A375 (cell line): ENCODE measurements around the gene KRTAP4-16. TPM values are rescaled to one million over a fixed set of nuclear protein-coding genes. Genes with fewer than 3 reads are reported as not detected.

Source experiments
- total RNA-seq: library from RNA; depleted of rRNA; stranded (reverse); fragments of >200 nt; shearing (Covaris generic); gene quantifications from 2 replicates; pipeline ENCODE4 v1.2.3, GENCODE V29; 2014; rRNA removed

KRTAP4-16 gene
- total RNA-seq: not detected in 2 replicates

GRCh38 chr17:41101586-41102259, at the start of gene KRTAP4-16:
Gene KRTAP4-16 (minus strand): TSS chr17:41102209. CDS start chr17:41102209, 0 bp downstream.

GRCh38 chr17:41149652-41149985, 47.6 kb upstream of the KRTAP4-16 start, which contains the start of gene KRTAP4-5:
Gene KRTAP4-5 (minus strand): TSS chr17:41149825. CDS start chr17:41149767, 58 bp downstream.

GRCh38 chr17:41140360-41141131, 38.5 kb upstream of the KRTAP4-16 start, which contains the start of gene KRTAP4-6:
Gene KRTAP4-6 (minus strand): TSS chr17:41140544. CDS start chr17:41140487, 57 bp downstream.

DNA sequence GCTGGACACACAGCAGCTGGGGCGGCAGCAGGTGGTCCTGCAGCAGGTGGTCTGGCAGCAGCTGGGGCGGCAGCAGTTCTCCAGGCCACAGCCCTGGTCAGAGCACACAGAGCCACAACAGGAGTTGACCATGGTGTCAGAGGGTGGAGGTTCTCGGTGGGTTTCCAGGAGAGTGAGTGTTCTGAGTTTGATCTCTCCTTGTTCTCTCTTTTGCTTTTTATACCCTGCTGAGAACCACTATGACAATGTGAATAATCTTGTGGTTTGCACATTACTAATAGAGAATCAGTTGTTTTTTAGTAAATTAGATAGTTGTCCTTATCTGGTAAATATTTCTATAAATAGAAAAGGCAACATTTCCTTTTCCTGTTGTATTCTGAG, 22.0 kb upstream of the KRTAP4-16 start, which contains the start of gene KRTAP4-12:
TSS of gene KRTAP4-12 (minus strand) at position 192 of the 381 bp plus-strand sequence. CDS start at position 132, 60 bp downstream.

GRCh38 chr17:41117846-41118386, 15.9 kb upstream of the KRTAP4-16 start, which contains the start of gene KRTAP4-11:
Gene KRTAP4-11 (minus strand): TSS chr17:41118373. CDS start chr17:41118315, 58 bp downstream.

DNA sequence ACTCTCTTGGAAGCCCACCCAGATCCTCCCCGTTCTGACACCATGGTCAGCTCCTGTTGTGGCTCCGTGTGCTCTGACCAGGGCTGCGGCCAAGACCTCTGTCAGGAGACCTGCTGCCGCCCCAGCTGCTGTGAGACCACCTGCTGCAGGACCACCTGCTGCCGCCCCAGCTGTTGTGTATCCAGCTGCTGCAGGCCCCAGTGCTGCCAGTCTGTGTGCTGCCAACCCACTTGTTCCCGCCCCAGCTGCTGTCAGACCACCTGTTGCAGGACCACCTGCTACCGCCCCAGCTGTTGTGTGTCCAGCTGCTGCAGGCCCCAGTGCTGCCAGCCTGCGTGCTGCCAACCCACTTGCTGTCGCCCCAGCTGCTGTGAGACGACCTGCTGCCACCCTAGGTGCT, 3.3 kb upstream of the KRTAP4-16 start, which contains the start of gene KRTAP4-9:
TSS of gene KRTAP4-9 (plus strand) at position 43 of the 400 bp plus-strand sequence. CDS start at position 43, 0 bp downstream.

GRCh38 chr17:41098042-41098441, 4.0 kb downstream of the KRTAP4-16 start, which contains the start of gene KRTAP4-8:
Gene KRTAP4-8 (minus strand): TSS chr17:41098142. CDS start chr17:41098084, 58 bp downstream.

DNA sequence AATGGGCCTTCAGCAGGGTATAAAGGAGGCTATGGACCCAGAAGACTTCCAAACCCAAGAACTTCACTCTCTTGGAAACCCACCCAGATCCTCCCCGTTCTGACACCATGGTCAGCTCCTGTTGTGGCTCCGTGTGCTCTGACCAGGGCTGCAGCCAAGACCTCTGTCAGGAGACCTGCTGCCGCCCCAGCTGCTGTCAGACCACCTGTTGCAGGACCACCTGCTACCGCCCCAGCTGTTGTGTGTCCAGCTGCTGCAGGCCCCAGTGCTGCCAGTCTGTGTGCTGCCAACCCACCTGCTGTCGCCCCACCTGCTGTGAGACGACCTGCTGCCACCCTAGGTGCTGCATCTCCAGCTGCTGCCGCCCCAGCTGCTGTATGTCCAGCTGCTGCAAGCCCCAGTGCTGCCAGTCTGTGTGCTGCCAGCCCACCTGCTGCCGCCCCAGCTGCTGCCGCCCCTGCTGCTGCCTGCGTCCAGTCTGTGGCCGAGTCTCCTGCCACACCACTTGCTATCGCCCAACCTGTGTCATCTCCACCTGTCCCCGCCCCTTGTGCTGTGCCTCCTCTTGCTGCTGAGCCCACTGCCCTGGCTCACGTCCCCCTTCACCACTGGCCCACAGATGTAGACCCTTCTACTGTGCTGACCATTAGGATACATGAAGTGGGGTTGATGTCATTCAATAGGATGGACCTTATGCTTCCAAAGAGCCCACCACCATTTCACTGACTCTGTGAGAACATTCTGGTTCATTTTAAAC, 17.7 kb downstream of the KRTAP4-16 start, which contains the start of gene KRTAP4-7:
TSS of gene KRTAP4-7 (plus strand) at position 51 of the 757 bp plus-strand sequence. CDS start at position 108, 57 bp downstream.

GRCh38 chr17:41065829-41066624, 36.0 kb downstream of the KRTAP4-16 start, which contains the start of gene KRTAP2-4:
Gene KRTAP2-4 (minus strand): TSS chr17:41065879. CDS start chr17:41065845, 34 bp downstream.

GRCh38 chr17:41060052-41060604, 41.9 kb downstream of the KRTAP4-16 start, which contains the start of gene KRTAP2-3:
Gene KRTAP2-3 (minus strand): TSS chr17:41060114. CDS start chr17:41060050, 64 bp downstream.

GRCh38 chr17:41055130-41055529, 46.9 kb downstream of the KRTAP4-16 start, which contains the start of gene KRTAP2-2:
Gene KRTAP2-2 (minus strand): TSS chr17:41055230. CDS start chr17:41055211, 19 bp downstream.

Other genes with a start within 250 kb of the KRTAP4-16 start
- gene KRT12, start 235.0 kb downstream of the KRTAP4-16 start, total RNA-seq: 1.6 and 3.4 TPM in 2 replicates
- 0.08 TPM in 1 of 2 replicates, not detected in the other for gene KRT20, start 217.0 kb downstream of the KRTAP4-16 start, total RNA-seq
- gene KRT23, start 164.6 kb downstream of the KRTAP4-16 start, total RNA-seq: 0.08 TPM in 1 of 2 replicates, not detected in the other
- not detected in 2 replicates for gene KRT39, start 135.3 kb downstream of the KRTAP4-16 start, total RNA-seq
- gene KRT40, start 117.9 kb downstream of the KRTAP4-16 start, total RNA-seq: not detected in 2 replicates
- not detected in 2 replicates for gene KRTAP3-3, start 108.0 kb downstream of the KRTAP4-16 start, total RNA-seq
- gene KRTAP3-2, start 102.3 kb downstream of the KRTAP4-16 start, total RNA-seq: not detected in 2 replicates
- gene KRTAP3-1, start 93.1 kb downstream of the KRTAP4-16 start, total RNA-seq: not detected in 2 replicates
- gene KRTAP1-5, start 75.0 kb downstream of the KRTAP4-16 start, total RNA-seq: not detected in 2 replicates
- gene KRTAP1-4, start 72.0 kb downstream of the KRTAP4-16 start, total RNA-seq: not detected in 2 replicates
- gene KRTAP1-3, start 67.3 kb downstream of the KRTAP4-16 start, total RNA-seq: not detected in 2 replicates
- not detected in 2 replicates for gene KRTAP1-1, start 60.8 kb downstream of the KRTAP4-16 start, total RNA-seq
- gene KRTAP2-1, start 54.9 kb downstream of the KRTAP4-16 start, total RNA-seq: not detected in 2 replicates
- gene KRTAP2-2, start 47.0 kb downstream of the KRTAP4-16 start, total RNA-seq: not detected in 2 replicates
- 0.29 TPM in 1 of 2 replicates, not detected in the other for gene KRTAP2-3, start 42.1 kb downstream of the KRTAP4-16 start, total RNA-seq
- not detected in 2 replicates for gene KRTAP2-4, start 36.3 kb downstream of the KRTAP4-16 start, total RNA-seq
- gene KRTAP4-7, start 18.1 kb downstream of the KRTAP4-16 start, total RNA-seq: not detected in 2 replicates
- not detected in 2 replicates for gene KRTAP4-8, start 4.1 kb downstream of the KRTAP4-16 start, total RNA-seq
- gene KRTAP4-9, start 3.2 kb upstream of the KRTAP4-16 start, total RNA-seq: not detected in 2 replicates
- gene KRTAP4-11, start 16.2 kb upstream of the KRTAP4-16 start, total RNA-seq: not detected in 2 replicates
- gene KRTAP4-12, start 22.0 kb upstream of the KRTAP4-16 start, total RNA-seq: not detected in 2 replicates
- not detected in 2 replicates for gene KRTAP4-6, start 38.3 kb upstream of the KRTAP4-16 start, total RNA-seq
- gene KRTAP4-5, start 47.6 kb upstream of the KRTAP4-16 start, total RNA-seq: not detected in 2 replicates
- not detected in 2 replicates for gene KRTAP4-4, start 58.5 kb upstream of the KRTAP4-16 start, total RNA-seq
- not detected in 2 replicates for gene KRTAP4-3, start 66.0 kb upstream of the KRTAP4-16 start, total RNA-seq
- gene KRTAP4-2, start 76.0 kb upstream of the KRTAP4-16 start, total RNA-seq: not detected in 2 replicates
- not detected in 2 replicates for gene KRTAP4-1, start 82.7 kb upstream of the KRTAP4-16 start, total RNA-seq
- gene KRTAP9-1, start 87.7 kb upstream of the KRTAP4-16 start, total RNA-seq: not detected in 2 replicates
- not detected in 2 replicates for gene KRTAP9-2, start 124.4 kb upstream of the KRTAP4-16 start, total RNA-seq
- gene KRTAP9-3, start 130.2 kb upstream of the KRTAP4-16 start, total RNA-seq: not detected in 2 replicates
- not detected in 2 replicates for gene KRTAP9-8, start 135.8 kb upstream of the KRTAP4-16 start, total RNA-seq
- not detected in 2 replicates for gene KRTAP9-4, start 147.5 kb upstream of the KRTAP4-16 start, total RNA-seq
- gene KRTAP9-9, start 153.2 kb upstream of the KRTAP4-16 start, total RNA-seq: not detected in 2 replicates
- gene KRTAP9-6, start 163.2 kb upstream of the KRTAP4-16 start, total RNA-seq: not detected in 2 replicates
- gene KRTAP9-7, start 173.5 kb upstream of the KRTAP4-16 start, total RNA-seq: not detected in 2 replicates
- gene KRTAP29-1, start 200.6 kb upstream of the KRTAP4-16 start, total RNA-seq: not detected in 2 replicates
- gene KRTAP16-1, start 207.1 kb upstream of the KRTAP4-16 start, total RNA-seq: not detected in 2 replicates
- not detected in 2 replicates for gene KRTAP17-1, start 213.5 kb upstream of the KRTAP4-16 start, total RNA-seq
- not detected in 2 replicates for gene KRT33A, start 248.6 kb upstream of the KRTAP4-16 start, total RNA-seq